SK-N-SH treated with all-trans-retinoic acid at 6 μM for 48 hours (cell line): ENCODE measurements around the gene ARL15.

ENCODE experiments used
- ATAC-seq: fragments of 200-7000 bp; cut with Tn5 transposase; 3 replicates; pipeline ENCODE4 v1.9.1; 2020; ENCODE audit warnings: mild to moderate bottlenecking, moderate library complexity
- ARNTL ChIP-seq: fragments of 450-650 bp; formaldehyde crosslinking; IDR thresholded peaks from 2 replicates; pipeline ENCODE4 v1.5.0; 2020; ENCODE audit warnings: low read depth, mild to moderate bottlenecking, moderate library complexity, borderline replicate concordance
- CSDC2 ChIP-seq: fragments of 250-450 bp; sonication (Bioruptor Pico); IDR thresholded peaks from 2 replicates; pipeline ENCODE4 v1.5.0; 2020; ENCODE audit warnings: mild to moderate bottlenecking, moderate library complexity
- ESRRG ChIP-seq: fragments of 250-450 bp; sonication (Bioruptor Pico); IDR thresholded peaks from 2 replicates; pipeline ENCODE4 v1.6.1; 2021; ENCODE audit warnings: mild to moderate bottlenecking
- GLIS3 ChIP-seq: fragments of 250-450 bp; sonication (Bioruptor Pico); IDR thresholded peaks from 2 replicates; pipeline ENCODE4 v1.5.0; 2020; ENCODE audit warnings: mild to moderate bottlenecking, moderate library complexity
- ISL1 ChIP-seq: fragments of 250-450 bp; sonication (Bioruptor Pico); IDR thresholded peaks from 2 replicates; pipeline ENCODE4 v2.1.2; 2022; ENCODE audit warnings: mild to moderate bottlenecking, moderate library complexity
- OSR1 ChIP-seq: fragments of 250-450 bp; sonication (Bioruptor Pico); IDR thresholded peaks from 2 replicates; pipeline ENCODE4 v1.8.0; 2022; ENCODE audit warnings: moderate library complexity, mild to moderate bottlenecking, inconsistent platforms
- POU6F1 ChIP-seq: fragments of 250-450 bp; sonication (Bioruptor Pico); IDR thresholded peaks from 2 replicates; pipeline ENCODE4 v1.8.0; 2021; ENCODE audit warnings: low read depth, mild to moderate bottlenecking, moderate library complexity, borderline replicate concordance
- PPARA ChIP-seq: fragments of 250-450 bp; sonication (Bioruptor Pico); IDR thresholded peaks from 2 replicates; pipeline ENCODE4 v1.5.0; 2020; ENCODE audit warnings: mild to moderate bottlenecking, borderline replicate concordance
- RARB ChIP-seq: fragments of 250-450 bp; sonication (Bioruptor Pico); IDR thresholded peaks from 2 replicates; pipeline ENCODE4 v1.8.0; 2021; ENCODE audit warnings: mild to moderate bottlenecking, moderate library complexity
- SNAI2 ChIP-seq: fragments of 250-450 bp; sonication (Bioruptor Pico); IDR thresholded peaks from 2 replicates; pipeline ENCODE4 v1.5.0; 2020; ENCODE audit warnings: mild to moderate bottlenecking, moderate library complexity
- TCF4 ChIP-seq: fragments of 250-450 bp; sonication (Bioruptor Pico); IDR thresholded peaks from 2 replicates; pipeline ENCODE4 v1.8.0; 2021; ENCODE audit warnings: mild to moderate bottlenecking, moderate library complexity, borderline replicate concordance
- TOX ChIP-seq: fragments of 250-450 bp; sonication (Bioruptor Pico); IDR thresholded peaks from 2 replicates; pipeline ENCODE4 v1.8.0; 2021; ENCODE audit warnings: mild to moderate bottlenecking, moderate library complexity, borderline replicate concordance
- TSHZ2 ChIP-seq: fragments of 250-450 bp; sonication (Bioruptor Pico); IDR thresholded peaks from 2 replicates; pipeline ENCODE4 v1.5.0; 2020; ENCODE audit warnings: mild to moderate bottlenecking, moderate library complexity
- ZC3H10 ChIP-seq: fragments of 250-450 bp; sonication (Bioruptor Pico); IDR thresholded peaks from 2 replicates; pipeline ENCODE4 v1.5.1; 2021; ENCODE audit warnings: mild to moderate bottlenecking, moderate library complexity
- ZFP3 ChIP-seq: fragments of 250-450 bp; sonication (Bioruptor Pico); IDR thresholded peaks from 2 replicates; pipeline ENCODE4 v1.5.0; 2020; ENCODE audit warnings: mild to moderate bottlenecking, moderate library complexity
- ZFP30 ChIP-seq: fragments of 450-650 bp; formaldehyde crosslinking; IDR thresholded peaks from 2 replicates; pipeline ENCODE4 v1.5.0; 2022; ENCODE audit warnings: mild to moderate bottlenecking, moderate library complexity
- ZNF565 ChIP-seq: fragments of 450-650 bp; formaldehyde crosslinking; conservative IDR thresholded peaks from 2 replicates; pipeline ENCODE4 v1.5.0; 2020; ENCODE audit warnings: low read depth, mild to moderate bottlenecking, moderate library complexity
- ZNF70 ChIP-seq: fragments of 450-650 bp; formaldehyde crosslinking; IDR thresholded peaks from 2 replicates; pipeline ENCODE4 v1.5.0; 2020; ENCODE audit warnings: mild to moderate bottlenecking, moderate library complexity
- TF ChIP-seq, protein P1 (sequence below): fragments of 250-450 bp; sonication (Bioruptor Pico); IDR thresholded peaks from 2 replicates; pipeline ENCODE4 v1.5.1; 2021; ENCODE audit warnings: mild to moderate bottlenecking, moderate library complexity
- TF ChIP-seq, protein P2 (sequence below): fragments of 250-450 bp; sonication (Bioruptor Pico); IDR thresholded peaks from 2 replicates; pipeline ENCODE4 v1.8.0; 2020; ENCODE audit warnings: mild to moderate bottlenecking, moderate library complexity, borderline replicate concordance

Gene ARL15

DNA sequence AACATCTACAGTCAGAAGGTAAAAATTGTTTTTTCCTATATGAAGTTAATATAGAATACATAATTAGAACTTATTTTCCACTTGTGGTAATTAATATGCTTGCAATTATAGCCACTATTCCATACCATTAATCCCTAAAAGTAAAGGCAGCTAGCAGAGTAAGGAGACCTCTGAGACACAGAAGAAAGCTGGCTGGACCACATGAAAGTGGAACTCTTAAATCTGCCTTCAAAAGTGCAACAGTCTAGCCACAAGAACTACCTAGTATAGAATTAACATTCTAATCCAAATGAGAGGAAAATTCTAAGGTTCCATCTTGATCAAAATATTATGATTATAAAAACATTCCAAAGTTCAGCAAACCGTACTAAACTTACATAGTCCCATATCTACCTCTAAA is 37.6 kb downstream of the ARL15 start (continued):
- TF ChIP-seq, protein P1, sequence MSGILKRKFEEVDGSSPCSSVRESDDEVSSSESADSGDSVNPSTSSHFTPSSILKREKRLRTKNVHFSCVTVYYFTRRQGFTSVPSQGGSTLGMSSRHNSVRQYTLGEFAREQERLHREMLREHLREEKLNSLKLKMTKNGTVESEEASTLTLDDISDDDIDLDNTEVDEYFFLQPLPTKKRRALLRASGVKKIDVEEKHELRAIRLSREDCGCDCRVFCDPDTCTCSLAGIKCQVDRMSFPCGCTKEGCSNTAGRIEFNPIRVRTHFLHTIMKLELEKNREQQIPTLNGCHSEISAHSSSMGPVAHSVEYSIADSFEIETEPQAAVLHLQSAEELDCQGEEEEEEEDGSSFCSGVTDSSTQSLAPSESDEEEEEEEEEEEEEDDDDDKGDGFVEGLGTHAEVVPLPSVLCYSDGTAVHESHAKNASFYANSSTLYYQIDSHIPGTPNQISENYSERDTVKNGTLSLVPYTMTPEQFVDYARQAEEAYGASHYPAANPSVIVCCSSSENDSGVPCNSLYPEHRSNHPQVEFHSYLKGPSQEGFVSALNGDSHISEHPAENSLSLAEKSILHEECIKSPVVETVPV (CRISPR knock-in tag), result no peak
- no peak for TF ChIP-seq ZFP30
- TF ChIP-seq, all 23 proteins: peak for 0

DNA sequence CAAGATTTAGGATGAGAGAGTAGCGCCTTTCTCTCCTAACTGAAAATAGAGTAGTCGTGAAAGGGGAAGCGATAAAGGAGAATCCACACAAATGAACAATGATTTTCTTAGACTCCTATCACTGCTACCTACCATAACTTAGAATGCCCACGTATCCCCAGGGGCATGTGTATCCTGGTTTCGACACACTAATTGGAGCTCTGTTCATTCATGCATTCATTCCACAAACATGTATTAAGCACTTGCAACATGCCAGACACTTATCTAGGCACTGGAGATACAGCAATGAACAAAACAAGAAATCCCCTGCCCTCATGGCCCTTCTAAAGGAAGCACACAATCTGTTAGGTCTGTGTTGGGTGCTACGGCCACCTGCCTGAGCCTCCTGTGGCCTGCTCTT is 40.0 kb downstream of the ARL15 start:
- no peak for TF ChIP-seq ZNF565
- TF ChIP-seq PPARA (CRISPR knock-in tag), result no peak
- TF ChIP-seq SNAI2 (CRISPR knock-in tag), result no peak
- TF ChIP-seq CSDC2, result no peak
- TF ChIP-seq TCF4 (CRISPR knock-in tag), result no peak
- TF ChIP-seq ZFP30, result no peak
- TF ChIP-seq ZFP3 (CRISPR knock-in tag), result no peak
- TF ChIP-seq ZNF70, result no peak
- no peak for TF ChIP-seq ISL1 (CRISPR knock-in tag)
- TF ChIP-seq TSHZ2 (CRISPR knock-in tag), result no peak
- TF ChIP-seq ARNTL (CRISPR knock-in tag), result no peak
- TF ChIP-seq, protein P2, sequence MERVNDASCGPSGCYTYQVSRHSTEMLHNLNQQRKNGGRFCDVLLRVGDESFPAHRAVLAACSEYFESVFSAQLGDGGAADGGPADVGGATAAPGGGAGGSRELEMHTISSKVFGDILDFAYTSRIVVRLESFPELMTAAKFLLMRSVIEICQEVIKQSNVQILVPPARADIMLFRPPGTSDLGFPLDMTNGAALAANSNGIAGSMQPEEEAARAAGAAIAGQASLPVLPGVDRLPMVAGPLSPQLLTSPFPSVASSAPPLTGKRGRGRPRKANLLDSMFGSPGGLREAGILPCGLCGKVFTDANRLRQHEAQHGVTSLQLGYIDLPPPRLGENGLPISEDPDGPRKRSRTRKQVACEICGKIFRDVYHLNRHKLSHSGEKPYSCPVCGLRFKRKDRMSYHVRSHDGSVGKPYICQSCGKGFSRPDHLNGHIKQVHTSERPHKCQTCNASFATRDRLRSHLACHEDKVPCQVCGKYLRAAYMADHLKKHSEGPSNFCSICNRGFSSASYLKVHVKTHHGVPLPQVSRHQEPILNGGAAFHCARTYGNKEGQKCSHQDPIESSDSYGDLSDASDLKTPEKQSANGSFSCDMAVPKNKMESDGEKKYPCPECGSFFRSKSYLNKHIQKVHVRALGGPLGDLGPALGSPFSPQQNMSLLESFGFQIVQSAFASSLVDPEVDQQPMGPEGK, result no peak
- TF ChIP-seq ESRRG (CRISPR knock-in tag), result no peak
- no peak for TF ChIP-seq ZC3H10 (CRISPR knock-in tag)
- TF ChIP-seq TOX (CRISPR knock-in tag), result no peak
- TF ChIP-seq GLIS3, result no peak
- no peak for TF ChIP-seq POU6F1 (CRISPR knock-in tag)
- ATAC-seq, result no peak

DNA sequence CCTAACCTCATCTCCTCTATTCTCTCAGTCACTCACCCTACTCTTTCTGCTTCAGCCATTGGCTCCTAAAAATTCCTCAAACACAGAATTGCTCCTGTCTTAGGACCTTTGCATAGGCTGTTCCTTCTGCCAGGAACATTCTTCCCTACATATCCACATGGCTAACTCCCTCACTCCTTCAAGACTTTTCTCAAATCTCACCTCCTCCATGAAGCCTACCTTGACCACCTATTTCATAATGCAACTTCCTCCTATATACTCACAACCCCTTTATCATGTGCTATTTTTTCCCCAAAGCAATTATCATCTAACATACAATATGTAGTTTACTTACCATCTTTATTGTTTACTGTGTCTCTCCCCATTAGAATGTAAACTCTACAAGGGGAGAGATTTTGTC is 45.8 kb downstream of the ARL15 start:
- TF ChIP-seq OSR1 (CRISPR knock-in tag) (no peak), CSDC2 (no peak), ZFP3 (CRISPR knock-in tag) (no peak), RARB (CRISPR knock-in tag) (no peak)
- TF ChIP-seq, protein P2, result no peak
- TF ChIP-seq, protein P1 (CRISPR knock-in tag), result no peak
- ATAC-seq, result no peak
